HTERT RPE-1 (cell line): ENCODE measurements around the gene SERBP1.
"Not testable (repeated sequence)": the region's sequence is repeated elsewhere in the genome, so short reads cannot be mapped to it uniquely, and the experiment has no call there.

Source experiments
- in situ Hi-C: fragments of 300-500 bp; cut with MboI; formaldehyde crosslinking; loops from 4 replicates; pipeline ENCODE4 v1.14.3; 2020; ENCODE audit warnings: low sequenced_read_pairs

SERBP1 gene

DNA sequence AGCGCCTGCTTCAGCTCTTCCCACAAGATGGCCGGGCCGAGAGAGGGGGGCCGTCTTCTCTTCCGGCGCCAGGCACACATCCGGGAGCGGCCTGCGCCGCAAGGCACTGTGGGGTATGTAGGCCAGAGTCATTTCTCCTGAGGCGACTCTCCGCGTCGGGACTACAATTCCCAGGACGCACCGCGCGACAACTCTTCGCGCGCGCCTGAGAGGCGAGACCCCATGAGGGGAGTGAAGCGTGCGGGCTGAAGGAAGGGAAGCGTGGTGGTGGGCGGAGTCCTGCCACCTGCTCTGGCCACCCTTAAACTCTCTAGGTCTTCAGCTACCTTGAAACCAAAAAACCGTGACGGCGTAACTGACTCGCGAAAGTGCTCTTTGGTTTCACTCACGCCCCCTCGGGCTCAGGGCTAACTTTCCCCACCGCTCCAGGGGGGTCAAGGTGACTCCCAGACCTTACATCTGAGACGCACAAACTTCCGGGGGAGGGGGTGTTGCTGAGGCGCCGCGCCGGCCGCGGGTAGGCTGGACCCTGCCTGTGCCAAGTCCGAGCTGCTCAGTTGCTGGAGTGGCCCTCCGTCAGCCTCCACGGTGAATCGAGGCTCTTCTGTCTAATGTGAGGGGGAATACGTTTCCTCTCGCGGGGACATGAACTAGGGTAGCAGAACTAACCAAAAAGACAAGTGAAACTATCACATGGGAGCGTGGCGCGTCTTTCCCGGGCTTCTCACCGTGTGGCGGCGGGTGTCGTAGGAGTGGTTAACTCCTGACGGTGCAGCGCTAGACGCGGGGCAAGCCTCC, at the start of gene SERBP1:
SERBP1 (minus strand) TSS at position 45 of the 798 bp plus-strand sequence. CDS start 102 bp downstream, outside the sequence.
- in situ Hi-C loops: no loop called here

DNA sequence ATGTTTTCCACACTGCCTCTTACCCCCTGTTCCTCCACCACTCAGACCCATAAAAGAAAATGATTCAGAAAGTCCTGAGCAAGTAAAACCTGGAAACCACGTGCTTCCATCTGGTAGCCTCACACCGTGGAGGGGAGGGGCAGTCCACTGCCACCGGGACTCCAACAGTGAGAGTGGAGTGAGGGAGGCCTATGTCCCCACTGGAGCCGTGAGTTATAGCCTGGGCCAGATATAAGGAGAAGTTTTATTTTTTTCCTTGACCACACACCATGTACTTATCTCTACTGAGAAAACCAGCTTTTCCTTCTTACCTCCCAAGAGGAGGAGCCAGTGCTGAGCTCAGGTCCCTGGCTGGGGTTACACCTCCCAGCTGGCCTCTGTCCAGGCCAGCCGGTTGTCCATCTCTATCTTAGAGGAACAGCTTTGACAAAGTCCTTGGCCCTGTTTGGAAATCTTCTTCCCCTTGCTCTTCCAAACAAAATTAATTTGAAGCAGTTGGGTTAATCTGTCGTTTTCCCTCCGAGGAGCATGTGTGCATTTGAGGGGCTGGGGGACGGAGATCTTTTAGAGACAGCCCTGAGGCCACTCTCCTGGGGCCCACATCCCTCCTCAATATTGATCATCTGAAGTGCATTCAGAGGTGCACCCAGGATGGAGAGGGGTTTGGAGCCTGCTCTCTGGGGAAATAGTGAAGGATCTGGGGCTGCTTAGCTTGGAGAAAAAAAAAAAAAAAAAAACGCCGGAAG, 49.1 kb upstream of the SERBP1 start:
- in situ Hi-C loops: no loop called here

DNA sequence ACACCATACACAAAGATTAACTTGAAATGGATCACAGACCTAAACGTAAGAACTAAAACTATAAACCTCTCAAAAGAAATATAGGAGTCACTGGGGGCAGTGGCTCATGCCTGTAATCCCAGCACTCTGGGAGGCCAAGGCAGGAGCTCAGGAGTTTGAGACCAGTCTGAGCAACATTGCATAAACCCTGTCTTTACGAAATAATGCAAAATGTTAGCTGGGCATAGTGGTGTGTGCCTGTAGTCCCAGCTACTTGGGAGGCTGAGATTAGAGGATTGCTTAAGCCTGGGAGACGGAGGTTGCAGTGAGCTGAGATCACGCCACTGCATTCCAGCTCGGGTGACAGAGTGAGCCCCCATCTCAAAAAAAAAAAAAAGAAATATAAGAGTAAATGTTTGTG, 46.7 kb upstream of the SERBP1 start:
- in situ Hi-C loops: no loop called here

DNA sequence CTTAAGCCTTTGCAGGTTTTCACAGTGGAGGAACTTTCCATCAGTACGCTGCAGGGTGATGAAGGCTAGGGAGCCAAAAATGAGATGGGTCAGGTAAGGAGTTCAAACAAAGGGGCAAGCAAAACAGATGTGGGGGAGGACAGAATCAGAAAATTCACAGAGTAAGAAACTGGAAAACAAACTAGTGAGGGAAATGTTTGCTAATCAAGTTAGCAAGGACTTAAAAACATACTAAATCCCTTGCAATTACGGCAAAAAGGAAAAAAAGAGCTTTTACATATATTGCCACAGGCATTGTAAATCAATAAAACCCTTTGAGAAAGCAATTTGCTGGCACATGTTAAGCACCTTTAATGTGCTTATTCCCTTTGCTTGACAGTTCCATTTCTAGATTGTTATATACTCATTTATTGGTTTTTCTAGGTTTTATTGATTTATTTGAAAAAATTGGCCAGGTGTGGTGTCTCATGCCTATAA, 45.8 kb upstream of the SERBP1 start:
- in situ Hi-C loops: no loop called here

DNA sequence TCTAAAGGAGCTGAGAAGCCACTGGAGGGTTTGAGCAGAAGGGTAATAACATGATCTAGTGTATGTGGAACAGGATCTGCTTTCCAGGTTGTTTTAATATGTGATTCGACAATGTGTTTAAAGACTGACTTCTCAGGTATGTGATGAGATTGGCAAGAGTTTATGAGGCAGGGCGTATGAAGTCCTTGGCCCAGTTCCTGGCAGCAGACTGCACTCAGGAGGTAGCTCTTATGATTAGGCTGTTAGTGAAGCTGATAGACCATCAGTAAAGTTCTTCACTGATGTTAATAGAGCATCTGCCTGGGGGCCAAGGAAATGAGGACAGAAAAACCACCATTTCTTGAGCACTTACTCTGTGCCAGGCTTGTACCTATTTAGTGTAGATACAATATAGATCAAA, 41.9 kb upstream of the SERBP1 start:
- in situ Hi-C loops: no loop called here

DNA sequence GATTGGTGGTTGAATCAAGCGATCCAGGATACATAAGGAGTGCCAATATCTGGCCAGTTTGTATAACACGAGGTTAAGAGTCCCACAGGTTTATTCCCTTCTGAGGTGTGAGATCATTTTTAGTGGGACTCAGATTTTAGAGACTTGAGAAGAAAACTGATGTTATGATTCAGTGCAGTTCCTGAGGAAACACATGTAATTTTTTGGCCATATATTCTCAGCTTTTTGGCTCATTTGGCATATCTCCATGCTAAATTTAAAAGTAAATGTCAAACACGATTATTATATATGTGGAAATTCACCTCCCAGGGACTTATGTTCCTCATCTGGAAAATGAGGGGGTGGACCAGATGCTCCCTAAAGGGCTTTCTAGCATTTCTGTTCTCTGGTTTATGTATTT, 39.2 kb upstream of the SERBP1 start:
- in situ Hi-C loops: no loop called here

DNA sequence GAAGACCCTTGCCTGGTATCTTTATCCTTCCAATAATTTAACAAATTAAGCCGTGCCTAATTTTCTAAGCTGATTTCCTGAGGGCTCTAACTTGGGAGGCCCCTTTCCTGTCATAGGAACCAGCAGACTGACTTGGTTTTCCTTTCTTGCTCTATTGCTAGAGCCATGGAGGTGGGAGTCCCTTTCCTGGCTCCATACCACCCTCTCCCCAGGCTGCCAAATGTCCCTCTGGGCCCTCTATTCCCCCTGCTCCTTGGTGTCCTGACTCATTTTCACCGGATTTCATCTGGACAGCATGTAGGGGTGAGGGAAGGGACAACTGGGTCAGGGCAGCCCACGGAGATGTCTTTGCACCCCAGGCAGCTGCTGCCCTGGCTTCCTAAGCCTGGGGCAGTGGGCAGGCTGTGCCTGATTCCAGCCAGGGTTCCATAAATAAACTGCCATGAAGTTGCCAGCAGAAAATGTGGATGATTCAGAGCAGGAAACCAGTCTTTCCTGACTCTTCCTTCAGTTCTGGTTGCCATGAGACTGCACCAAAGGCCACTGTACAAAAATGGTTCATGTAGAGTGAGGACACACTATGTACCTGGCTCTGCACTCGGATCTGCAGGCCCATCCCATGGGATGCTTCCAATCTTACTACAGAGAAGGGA, 38.0 kb upstream of the SERBP1 start:
- in situ Hi-C loops: no loop called here

DNA sequence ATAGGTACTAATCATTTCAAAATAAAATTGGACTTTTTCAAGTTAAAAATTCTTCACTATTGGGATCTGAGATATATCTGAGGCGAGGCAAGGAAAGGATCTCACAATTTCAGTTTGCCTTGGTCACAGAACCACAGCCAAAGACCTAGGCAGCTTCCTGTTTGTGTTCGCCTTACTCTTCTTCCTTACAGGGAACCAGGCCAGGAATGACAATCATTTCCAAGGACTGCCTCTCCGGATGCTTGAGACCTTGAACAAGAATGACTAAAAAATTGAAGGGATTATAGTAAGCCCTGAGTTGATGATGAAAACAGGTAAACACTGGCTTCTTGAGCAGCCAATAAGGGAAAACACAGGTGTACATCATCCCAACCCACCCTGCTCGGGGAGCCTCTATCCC, 35.2 kb upstream of the SERBP1 start:
- in situ Hi-C loops: no loop called here

DNA sequence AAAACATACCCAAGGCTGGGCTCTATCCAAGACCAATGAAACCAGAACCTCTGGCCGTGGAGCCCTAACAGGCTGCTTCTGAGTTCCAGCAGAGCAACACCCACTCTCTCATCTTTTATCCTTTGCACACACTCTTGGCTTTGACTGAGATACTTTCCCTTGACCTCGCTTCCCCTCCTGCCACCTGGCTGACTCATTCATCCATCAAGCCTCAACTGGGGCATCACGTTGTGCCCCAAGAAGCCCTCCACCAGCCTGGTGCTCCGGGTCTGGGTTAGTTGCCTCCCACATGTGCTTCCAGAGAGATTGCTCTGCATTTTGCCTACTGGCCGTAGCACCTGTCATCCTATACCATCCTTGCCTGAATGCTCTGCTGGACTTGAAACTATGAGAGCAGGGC, 34.5 kb upstream of the SERBP1 start:
- in situ Hi-C loops: no loop called here

DNA sequence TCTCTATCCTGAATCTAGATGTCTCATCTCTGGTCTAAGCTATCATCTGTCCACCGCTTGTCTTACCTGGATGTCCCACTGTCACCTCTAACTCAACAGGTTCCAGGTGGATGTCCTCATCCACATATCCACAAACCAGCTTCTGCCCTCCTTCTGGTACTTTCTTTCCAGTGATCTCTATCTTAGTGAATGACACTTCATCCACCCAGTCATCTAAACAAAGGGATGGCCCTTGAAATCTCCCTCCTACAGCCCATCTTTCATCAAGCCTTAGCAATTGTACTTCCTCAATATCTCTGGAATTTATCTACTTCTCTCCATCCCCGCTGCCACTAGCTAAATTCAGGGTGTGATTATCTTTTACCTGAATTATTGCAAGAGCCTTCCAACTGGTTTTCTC, 33.9 kb upstream of the SERBP1 start:
- in situ Hi-C loops: no loop called here

DNA sequence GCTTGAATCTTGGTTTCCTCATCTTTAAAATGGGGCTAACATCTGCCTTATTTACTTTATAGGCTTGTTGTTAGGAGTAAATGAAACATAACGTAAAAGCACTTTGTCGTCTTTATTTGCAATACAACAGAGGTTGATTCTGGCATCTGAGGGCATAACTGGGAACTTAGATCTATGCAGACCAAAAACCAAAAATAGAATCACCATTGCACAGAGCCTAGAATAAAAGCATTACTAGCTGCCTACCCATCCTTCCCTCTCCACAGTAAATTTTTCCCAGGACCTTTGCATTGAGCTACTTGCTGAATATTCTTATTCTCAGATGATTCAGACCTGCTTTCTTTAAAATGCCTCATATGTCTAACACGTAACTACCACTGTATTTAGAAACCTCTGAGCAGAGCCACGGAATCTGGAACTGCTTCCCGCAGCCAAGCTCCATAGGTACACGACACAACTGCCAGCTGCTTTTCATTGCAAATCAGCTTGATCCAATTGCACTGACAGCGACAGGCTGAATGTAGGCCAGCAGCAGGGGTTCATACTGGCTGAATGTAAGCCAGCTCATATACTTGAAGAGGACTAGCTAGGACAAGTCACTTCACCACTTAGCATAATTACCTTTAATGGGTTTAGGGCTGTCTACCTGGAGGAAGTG, 33.2 kb upstream of the SERBP1 start:
- in situ Hi-C loops: no loop called here

DNA sequence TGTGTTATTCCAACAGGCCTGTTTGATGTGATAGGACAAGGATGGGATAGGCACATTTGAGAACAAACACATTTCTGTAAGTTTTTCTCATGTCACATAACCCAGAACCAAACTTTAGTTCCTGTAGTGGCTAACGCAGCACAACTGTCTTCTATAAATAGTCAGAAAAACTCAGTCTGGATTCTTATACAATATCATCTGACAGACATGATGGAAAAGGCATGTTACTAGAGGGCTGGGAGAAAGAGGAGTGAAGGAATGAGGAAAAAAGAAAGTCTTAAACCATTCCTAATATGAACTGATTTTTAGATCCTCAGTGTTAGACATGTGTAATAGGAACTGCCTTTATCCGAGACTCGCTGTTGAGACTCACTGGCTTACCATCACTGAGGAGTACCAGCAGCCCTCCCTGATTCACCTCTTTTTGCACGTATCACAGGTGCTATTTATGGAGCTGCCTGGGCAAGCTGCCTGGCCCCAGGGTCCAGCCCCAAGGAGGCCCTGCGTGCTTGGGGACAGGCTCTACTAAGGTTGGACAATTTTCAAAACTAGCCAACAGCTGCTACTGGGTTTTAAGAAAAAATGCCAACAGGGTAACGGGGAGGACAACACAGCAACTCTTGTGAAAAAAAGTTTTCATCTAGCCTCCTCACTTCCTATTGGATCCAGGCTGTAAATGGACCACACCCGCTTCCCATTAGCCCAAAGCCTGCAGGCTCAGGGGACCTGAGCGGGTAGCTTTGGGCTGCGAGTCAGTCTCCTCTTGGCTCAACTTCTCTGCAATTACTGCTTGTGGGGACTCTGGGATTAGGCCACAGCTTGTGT, 30.7 kb upstream of the SERBP1 start:
- in situ Hi-C loops: no loop called here

DNA sequence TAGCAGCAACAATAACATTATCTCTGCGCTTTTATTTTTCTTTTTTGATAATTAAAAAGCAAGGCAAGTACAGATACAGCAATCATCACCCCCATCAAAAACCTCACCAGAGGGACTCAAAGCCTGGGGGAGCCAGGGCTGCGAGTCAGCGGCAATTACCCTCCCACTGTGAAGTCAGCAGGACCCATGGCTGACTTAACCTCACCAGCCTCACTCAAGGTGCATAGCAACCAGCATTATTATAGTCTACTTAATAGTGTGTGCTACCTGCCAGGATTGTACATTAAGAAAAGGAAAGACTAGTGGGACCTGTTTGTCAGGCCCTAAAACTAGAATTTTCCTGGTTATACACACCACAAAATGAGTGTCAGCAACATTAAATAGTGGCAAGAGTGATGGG, 28.9 kb upstream of the SERBP1 start:
- in situ Hi-C loops: no loop called here

DNA sequence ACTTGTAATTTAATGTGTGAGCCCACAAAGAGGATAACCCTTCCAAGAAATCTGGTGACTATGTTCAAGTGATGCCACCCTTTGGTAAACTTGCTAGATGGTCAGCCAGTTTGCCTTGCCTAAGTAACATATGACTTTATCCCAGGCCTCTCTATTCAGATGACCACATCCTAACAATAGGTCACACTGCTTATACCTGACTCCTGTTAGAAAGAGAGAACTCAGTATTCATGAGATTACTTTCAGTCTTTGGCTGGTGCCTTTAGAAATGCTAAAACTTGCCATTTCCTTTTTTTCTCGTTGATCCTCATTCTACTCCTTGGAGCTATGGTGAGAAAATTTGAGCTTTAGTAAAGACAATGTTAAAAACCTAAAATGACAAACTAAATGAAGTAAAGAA, 28.5 kb upstream of the SERBP1 start:
- in situ Hi-C loops: no loop called here

DNA sequence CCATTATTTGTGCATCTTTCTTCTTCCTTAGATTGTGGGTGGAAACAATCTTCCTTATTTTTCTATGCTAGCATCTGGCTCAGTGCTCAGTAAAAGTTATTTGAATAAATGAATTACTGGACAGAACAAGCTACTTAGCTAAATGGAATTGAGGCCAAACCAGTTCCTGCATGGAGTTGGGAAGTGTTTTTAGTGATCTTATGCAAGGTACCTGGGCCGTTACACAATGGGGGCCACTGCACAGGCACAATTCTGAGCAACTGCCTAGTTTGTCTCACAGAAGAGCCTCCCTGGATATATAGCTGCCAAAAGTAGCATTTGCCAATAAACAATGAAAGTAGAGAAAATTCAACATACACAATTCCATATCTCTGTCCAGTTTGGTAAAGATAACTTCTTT, 27.0 kb upstream of the SERBP1 start:
- in situ Hi-C loops: no loop called here

DNA sequence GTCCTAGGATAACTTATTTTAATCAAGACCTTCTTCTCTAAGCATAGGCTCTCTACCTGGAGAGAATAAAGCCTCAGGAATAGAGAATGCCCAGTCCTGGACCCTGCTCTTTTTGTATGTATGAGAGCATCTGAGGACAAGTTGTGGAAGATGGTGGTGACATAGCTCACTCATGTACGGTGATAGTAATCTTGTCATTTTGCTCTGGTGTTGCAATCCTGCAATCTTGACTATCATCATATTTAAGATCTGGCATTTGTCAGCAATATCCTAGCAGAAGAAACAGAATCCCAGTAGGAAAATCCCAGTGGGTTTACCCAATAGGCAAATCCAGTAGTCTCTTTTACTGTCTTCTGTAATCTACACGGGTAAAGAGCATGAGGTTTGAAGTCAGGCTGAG, 21.6 kb upstream of the SERBP1 start:
- in situ Hi-C loops: no loop called here

DNA sequence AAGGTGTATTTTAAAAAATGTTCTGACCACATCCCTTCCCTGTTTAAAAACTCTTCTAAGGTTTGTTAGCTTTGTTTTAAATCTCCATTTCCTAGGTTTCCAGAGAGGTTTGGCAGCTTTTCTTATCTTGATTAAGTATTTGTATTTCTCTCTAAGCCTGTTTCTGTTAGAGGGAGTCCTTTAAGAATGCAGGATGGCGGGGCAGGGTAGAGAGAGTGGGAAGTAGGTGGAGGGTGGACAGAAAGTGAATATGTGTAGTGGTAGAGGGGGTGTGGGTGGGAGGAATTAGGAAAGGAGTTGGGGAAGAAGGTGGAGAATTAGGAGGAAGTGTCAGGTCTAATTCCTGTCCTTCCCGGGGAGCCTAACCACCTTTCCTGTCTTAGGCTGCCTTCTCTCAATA, 21.2 kb upstream of the SERBP1 start:
- in situ Hi-C loops: no loop called here

DNA sequence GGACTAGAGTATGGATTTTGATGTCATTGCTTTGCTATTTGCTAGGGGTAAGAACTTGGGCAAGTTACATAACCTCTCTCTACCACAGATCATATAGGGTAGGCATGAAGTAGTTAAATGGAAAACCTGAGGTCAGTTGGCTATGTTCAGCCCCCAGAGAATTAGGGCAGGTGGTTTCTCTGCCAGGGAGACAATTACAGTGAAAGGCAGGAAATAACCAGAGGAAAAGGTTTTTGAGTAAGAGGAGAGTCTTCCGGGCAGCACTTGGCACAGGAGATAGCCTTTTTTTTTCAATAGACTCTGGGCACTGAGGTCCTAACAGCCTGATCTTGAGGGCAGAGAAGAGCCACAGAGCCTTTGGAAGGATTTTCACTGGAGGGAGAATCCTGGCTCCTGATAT, 16.7 kb upstream of the SERBP1 start:
- in situ Hi-C loops: no loop called here

DNA sequence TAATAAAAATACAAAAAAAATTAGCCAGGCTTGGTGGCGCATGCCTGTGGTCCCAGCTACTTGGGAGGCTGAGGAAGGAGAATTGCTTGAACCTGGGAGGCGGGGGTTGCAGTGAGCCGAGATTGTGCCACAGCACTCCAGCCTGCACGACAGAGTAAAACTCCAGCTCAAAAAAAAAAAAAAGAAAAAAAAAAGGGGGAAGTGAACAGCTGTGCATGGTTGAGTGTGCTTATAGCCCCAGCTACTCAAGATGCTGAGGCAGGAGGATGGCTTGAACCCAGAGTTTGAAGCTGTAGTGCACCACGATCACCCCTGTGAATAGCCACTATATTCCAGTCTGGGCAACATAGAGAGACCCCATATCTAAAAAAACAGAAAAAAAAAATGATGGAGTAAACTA, 15.8 kb upstream of the SERBP1 start:
- in situ Hi-C loops: not testable (repeated sequence)

DNA sequence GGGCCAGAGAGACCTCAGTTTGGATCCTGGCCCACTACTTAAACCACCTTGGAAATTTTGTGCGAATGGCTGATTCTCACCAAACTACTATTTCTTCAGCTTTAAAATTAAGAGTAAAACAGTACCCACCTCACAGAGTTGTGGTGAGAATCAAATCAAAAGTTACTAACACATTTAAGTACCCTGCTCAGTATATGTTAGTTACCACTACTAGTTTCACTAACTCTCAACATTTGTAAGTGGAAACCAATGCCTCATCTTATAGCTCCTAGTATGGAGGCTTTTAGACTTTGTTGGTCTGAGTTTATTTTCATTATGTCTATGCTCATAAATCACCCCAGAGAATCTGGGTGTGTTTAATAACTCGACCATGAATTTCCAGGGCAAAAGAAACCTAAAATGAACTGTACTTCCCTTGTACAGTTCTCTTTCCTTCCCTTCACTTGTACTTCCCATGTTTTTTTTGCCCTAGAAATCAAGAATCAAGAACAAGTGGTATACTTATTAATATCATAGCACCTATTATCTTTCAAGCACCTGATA, 11.6 kb upstream of the SERBP1 start:
- in situ Hi-C loops: no loop called here
